NCI-H1694 (cell line): ENCODE results near the gene NUFIP2.
"Not testable (repeated sequence)": the region's sequence is repeated elsewhere in the genome, so short reads cannot be mapped to it uniquely, and the experiment has no call there.

Experiments
- DNase-seq: peaks from one replicate; lab custom pipeline; 2025; lab: John Stamatoyannopoulos, UW

NUFIP2 gene

GRCh38 chr17:29293890-29294579 lies at the start of gene NUFIP2:
Gene NUFIP2, minus strand, starts transcription at chr17:29294148. Its CDS starts 89 bp downstream, at chr17:29294059.
- DNase-seq = peak; percentile 99

DNA sequence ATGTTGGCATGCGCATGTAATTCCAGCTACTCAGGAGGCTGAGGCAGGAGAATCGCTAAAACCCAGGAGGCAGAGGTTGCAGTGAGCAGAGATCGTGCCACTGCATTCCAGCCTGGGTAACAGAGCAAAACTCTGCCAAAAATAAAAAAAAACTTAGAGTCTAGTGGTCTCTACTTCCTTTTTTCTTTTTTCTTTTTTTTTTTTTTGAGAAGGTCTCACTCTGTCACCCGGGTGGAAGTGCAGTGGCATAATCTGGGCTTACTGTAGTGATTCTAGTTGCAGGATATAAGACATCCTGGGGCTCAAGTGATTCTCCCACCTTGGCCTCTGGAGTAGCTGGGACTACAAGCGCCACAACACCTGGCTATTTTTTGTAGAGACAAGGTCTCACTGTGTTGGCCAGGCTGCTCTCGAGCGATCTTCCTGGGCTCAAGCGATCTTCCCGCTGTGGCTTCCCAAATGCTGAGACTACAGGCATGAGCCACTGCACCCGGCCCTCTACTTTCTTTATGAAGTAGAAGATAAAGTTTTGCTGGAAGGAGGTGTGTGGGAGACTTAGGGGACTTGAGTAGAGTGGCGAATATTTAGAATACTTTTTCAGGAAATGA lies 48.3 kb upstream of the NUFIP2 start:
- DNase-seq = no peak

DNA sequence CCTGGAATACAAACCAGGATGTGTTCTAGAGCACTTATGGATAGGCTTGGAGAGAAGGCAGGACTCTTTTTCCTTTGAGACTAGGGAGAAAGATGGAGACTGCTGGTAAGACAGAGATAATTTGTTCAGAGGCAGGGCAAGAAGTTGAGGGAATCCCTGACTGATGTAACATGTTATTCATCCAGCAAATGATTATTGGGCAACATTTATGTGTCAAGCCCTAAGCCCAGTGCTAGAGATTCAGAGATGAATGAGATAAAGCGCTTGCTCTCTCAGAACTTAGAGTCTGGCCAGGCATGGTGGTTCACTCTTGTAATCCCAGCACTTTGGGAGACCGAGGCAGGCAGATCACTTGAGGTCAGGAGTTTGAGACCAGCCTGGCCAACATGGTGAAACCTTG lies 47.8 kb upstream of the NUFIP2 start:
- no peak for DNase-seq

DNA sequence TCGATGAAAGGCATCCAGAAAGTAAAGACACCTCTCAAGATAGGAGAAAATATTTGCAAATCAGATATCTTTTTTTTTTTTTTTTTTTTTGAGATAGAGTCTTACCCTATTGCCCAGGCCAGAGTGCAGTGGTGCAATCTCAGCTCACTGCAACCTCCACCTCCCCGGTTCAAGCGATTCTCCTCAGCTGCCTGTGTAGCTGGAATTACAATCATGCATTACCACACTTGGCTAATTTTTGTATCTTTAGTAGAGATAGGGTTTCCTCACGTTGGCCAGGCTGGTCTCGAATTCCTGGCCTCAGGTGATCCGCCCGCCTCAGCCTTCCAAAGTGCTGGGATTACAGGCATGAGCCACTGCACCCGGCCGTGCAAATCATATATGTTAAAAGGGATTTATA lies 45.1 kb upstream of the NUFIP2 start:
- DNase-seq = not testable (repeated sequence)

DNA sequence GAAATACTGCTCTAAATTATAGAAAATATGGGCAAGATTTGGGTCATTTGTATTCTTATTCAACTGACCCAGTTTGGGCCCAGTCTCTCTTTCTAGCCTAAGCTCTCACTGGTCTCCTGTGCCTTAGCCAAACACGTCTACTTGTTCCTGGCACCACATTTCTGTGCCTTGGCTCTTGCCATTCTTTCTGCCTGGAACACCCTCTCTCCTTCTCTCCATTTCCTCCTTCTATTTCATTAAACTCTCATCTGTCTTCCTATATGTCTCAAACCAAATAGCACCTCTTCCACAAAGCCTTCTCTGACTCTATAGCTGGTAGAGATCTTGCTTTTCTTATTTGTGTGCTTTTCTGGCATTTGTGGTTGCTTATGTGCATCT lies 37.7 kb upstream of the NUFIP2 start:
- DNase-seq = no peak

DNA sequence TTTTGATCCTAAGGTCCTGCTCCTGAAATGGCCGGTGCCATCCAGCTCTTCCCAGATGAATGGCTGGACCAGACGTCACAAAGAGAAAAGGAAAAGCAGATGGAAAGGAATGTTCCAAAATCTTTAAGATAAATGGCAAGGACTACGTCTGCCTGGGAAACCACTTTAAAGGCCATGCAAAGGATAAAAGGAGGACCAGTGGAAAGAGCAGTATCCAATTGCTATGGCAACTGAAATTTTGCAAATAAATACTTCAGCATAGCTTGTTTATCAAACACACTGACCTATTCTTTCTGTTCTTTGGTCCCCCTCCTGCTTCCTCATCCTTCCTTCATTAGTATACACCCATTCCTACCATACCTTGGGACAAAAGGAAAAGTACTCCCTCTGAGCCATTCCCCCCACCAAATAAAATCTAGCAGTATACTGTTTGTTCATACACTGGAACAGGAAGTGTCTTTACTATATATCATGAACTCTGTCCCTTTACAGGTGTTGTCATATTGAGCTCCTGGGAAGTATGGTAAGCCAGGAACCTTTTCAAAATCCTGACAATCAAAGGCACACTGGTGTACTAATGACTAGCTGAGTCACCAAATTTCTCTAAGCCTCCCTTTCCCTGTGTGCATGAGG lies 37.2 kb upstream of the NUFIP2 start:
- DNase-seq = no peak

- DNase-seq = no peak
Observed at GRCh38 chr17:29327412-29327811, 33.5 kb upstream of the NUFIP2 start.

GRCh38 chr17:29326023-29326813 lies 32.3 kb upstream of the NUFIP2 start:
- DNase-seq = no peak

- DNase-seq = no peak
Observed at GRCh38 chr17:29322363-29322762, 28.4 kb upstream of the NUFIP2 start.

DNA sequence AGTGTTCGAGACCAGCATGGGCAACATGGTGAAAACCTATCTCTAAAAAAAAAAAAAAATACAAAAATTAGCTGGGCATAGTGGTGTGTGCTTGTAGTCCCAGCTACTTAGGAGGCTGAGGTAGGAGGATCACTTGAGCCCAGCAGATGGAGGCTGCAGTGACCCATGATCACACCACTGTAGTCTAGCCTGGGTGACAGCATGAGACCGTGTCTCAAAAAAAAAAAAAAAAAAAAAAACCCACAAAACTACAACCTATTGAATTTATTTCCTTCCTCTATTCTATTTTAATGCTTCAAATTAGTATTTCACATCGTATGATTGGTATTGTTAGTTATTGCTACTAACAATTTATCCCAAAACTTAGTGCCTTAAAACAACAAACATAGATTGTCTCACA lies 9.4 kb upstream of the NUFIP2 start:
- no peak for DNase-seq

- no peak for DNase-seq
Observed at GRCh38 chr17:29299031-29299430, 5.1 kb upstream of the NUFIP2 start.

GRCh38 chr17:29295420-29295819 lies 1.5 kb upstream of the NUFIP2 start:
- no peak for DNase-seq

DNA sequence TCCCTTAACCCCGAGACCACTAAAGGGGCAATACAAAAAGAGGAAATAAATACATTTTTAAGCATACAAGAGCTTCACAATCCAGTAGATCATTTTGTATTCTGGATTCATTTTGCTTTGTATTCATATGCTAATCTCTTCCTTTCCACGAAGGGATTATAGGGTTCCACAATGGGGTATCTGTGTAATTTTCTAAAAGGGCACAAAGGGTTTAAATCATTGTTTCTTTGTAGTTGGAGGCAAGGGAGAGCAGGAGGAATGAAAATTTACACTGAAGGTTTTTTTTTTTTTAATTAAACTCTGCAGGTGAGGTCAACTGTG lies 592 bp upstream of the NUFIP2 start:
- DNase-seq = no peak

DNA sequence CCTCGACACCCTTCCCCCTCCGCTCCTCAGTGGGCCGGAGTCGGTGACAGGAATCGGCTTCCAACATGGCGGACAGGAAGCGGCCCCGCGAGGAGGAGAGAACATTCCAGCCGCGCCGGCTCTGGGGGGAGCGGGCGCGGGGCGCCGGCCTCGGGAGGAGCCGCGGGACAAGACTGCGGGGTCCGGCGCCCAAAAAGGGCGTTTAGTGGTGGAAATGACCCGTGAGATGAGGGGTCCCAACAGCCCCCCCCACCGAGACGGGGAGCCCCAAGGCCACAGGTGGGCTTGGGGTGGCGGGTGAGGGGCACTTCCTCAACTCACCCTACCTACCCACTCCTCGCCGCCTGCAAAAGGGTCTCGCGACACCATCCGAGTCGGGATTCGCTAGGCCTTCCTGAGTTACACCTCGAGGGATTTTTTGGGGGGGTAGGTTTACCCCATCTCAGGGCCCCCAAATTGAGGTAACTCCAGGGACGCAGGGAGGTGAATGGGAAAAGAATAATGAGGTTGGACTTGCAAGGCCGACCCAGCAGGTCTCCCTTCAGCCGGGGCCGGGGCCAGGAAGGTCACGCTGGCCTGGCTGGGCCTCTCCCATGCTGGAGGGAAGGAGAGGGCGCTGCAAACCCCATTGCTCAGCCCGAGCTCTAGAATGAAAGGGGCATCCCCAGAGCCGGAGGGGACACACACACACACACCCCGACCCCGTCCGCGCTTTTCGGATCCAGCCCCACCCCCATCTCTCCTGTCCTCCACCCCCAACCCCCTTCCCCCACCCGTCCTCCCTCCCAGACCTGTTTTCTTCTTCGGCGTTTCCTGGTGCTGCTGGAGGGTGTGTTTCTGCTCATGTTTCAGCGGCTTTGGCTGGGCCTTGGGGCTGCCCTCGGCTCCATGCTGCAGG lies 707 bp downstream of the NUFIP2 start:
- DNase-seq = no peak

DNA sequence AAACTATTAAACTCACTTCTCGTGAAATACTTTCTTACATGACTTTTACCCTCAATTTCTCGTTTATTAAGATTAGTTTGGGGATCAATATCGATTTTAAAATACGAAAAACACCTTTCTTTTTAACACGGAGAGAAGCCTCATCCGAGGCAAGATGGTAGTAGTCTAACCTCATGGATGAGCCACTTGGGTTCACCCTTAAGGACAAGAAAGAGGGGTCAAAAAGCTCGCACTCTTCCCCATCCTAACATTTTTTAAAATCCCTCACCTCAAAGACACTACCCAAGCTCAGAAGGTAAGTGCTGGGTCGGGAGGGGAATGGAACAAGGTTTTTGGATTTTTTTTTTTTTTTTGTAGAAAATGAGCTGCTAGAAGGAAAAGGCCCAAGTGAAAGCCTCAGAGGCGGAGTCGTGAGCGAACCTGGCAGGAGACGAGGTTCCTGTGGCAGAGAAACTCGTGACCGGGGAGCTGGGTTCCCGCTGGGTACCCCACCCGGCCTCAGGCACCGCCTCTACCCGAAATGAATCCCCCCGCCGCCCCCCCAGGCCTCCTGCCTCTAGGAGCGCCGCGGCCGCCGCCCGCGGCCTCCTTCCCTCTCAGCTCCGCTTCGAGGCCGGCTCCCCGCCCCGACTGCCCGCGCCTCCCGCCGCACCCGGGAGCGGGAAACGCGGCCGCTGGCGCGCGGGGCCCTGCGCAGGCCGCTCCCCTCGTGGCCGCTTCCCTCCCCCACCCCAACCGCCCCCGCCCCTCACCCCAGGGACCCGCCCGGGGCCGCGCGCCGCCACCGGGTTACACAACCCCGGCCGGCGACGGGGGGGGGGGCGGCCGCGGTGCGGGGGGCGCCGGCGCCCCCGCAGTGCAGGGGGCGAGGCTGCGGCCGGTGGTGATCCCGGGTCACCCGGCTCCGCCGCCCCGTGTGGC lies 1.6 kb downstream of the NUFIP2 start:
- DNase-seq = peak; percentile 27

DNA sequence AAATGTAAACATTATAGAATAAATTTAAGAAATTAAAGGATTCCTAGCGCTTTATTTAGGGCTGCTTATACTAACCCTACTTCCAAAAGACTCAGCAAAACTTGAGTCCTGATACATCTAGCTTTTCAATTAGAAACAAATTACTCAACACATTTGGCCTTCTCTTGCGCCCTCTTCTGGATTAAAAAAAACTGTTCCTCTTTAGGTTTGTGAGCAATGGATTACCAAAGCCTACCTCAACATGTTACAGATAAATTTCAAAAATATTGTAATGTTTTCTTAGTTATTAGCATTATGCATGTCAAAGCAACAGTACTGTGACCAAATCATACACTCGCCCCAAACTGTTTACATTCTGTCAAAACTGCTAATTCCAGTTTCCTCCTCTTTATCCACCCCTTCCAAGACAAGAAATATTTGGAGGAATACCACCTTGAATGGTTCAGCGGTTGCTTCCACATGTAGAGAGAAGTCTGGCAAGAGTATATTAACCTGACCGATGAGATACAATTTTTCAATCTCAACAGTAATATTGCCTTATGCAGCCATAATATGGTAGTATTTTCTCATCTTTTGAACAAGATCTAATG lies 2.7 kb downstream of the NUFIP2 start:
- DNase-seq = peak; percentile 92

- DNase-seq = no peak
Observed at GRCh38 chr17:29289852-29290251, 4.1 kb downstream of the NUFIP2 start.

DNA sequence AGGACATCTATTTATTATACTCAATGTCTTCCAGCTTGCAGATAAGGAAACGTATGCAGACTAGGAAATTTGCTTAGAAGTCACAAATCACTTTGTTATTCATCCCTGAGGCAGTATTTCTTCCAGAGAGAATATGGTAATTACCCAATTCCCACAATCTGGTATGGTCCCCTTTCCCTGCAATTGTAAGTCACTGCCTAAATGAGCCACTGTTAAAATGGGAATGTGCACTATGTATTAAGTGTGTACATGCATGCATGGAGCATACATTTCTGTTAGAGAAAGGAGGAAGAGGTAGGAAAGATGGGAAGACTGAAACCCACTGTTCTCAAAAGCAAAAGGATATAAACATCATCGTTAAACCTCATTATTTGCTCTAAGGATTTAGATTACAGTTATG lies 10.0 kb downstream of the NUFIP2 start:
- no peak for DNase-seq

DNA sequence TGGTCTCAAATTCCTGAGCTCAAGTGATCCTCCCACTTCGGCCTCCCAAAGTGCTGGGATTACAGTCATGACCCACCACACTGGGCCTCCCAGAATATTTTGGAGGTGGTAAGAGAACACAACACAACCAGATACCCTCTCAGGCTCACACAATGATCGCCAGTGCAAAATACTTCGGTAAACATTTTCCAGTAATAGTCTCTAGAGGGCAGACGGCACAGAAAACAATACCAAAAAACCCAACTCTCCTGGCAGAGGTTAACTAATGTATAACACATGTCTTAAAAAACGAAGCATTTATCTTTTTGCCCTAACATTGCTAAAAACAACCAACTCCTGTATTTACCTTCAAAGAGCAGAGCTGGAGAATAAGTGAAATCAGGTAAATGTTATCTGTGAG lies 10.5 kb downstream of the NUFIP2 start:
- DNase-seq = no peak

- no peak for DNase-seq
Observed at GRCh38 chr17:29279397-29280070, 14.4 kb downstream of the NUFIP2 start.
